IMR-90 (cell line): ENCODE measurements around the gene SLC2A10.

Experiments
- POLR2A ChIP-seq: IDR thresholded peaks from 2 replicates; pipeline ENCODE4 v1.6.1; 2012; ENCODE audit warnings: mild to moderate bottlenecking, low read depth, low read length
- RCOR1 ChIP-seq: IDR thresholded peaks from 2 replicates; pipeline ENCODE4 v1.6.1; 2012; ENCODE audit warnings: mild to moderate bottlenecking, low read length, improper control_type of control experiment; ENCODE audit not compliant: insufficient replicate concordance

DNA sequence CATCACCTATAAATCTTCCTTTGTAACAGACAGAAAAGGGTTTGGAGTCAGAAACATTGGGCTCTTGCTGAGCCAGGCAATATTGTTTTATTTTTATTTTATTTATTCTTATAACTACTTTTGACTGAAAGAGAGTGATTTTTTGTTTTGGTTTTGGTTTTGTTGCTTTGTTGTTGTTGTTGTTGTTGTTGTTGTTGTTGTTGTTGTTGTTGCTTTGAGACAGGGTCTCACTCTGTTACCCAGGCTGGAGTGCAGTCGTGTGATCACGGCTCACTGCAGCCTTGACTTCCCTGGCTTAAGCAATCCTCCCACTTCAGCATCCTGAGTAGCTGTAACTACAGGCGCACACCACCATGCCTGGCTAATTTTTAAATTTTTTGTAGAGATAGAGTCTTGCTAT, 43.1 kb upstream of the SLC2A10 start:
- TF ChIP-seq RCOR1 (no peak), POLR2A (no peak)
